Epidermal melanocyte (primary cell): ENCODE data around the gene C8A.

ENCODE experiments used
- DNase-seq: peaks from one replicate; pipeline ENCODE4 v3.0.0; 2011; ENCODE audit warnings: low spot score; ENCODE audit not compliant: insufficient read length

C8A gene

DNA sequence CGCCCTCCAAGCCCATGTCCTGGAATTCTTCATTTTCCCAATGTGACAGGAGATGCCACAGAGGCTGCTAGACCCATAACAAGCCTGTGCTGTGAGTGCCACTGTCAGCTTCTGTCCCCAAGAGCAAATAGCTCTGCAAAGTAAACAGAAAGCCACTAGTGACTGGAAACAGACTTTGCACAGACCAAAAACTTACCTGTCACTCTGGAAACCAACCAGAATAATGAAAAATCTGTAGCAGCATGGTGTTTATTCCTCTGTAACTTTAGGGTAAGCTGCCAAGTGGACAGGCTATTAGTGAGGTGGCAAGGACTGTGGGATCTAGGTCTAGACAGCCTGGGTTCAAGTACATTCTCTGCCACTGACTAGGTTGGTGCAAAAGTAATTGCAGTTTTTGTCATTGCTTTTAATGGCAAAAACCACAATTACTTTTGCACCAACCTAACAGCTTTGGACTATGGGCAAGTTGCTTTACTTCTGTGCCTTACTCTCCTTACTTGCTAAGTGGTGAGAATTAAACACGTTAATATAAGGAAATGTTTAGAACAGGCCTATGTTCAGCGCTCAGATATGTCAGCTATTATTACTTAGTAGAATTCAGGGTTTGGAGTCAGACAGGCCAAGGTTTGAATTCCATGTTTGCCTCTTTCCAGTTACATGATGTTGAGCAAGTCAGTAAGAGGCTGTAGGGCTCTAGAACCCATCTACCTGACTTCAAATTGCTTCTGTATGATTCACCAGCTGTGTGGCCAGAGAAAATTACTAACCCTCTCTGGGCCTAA is 111.5 kb downstream of the C8A start, which contains the start of gene C8B:
C8B (minus strand) TSS at position 100 of the 782 bp plus-strand sequence; CDS start at position 33, 67 bp downstream.
- no peak for DNase-seq

DNA sequence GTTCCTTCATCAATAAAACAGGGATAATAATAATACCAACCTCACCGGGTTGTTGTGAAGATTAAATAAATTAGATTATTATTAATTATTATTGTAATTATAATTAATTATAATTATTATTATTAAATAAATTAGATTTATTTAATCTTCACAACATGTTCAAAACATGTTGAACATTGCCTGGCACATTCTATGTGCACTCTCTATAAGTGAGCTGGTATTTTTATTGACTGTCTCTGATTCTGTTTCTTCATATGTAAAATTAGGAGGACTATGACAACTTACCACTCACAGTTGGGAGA is 112.1 kb downstream of the C8A start:
- DNase-seq, result no peak

GRCh38 chr1:56967355-56967754 is 112.8 kb downstream of the C8A start:
- DNase-seq, result no peak
